Cardiac septum (tissue), 1 donor: ENCODE results near the gene ELF4. TPM values are rescaled to one million over a fixed set of nuclear protein-coding genes. Genes with fewer than 3 reads are reported as not detected.

Source experiments
- DNase-seq: peaks from one replicate; pipeline ENCODE4 v3.0.0-alpha.2; 2020; ENCODE audit warnings: low spot score
- intact Hi-C: fragments of 100-400 bp; cut with DNase I; formaldehyde crosslinking; loops from one replicate; pipeline ENCODE4 v1.14.0; 2022
- total RNA-seq: library from RNA; stranded (reverse); fragmentation: NEBNext Ultra II Directional; extraction: Animal tissue kit (Norgen Biotek cat#: 25700); gene quantifications from one replicate; pipeline ENCODE4 v1.2.1, GENCODE V29; 2021
- donor health status: DM: no; HTN: no; CAD: no.

The ELF4 gene
- total RNA-seq, 1 donor from 2014 or later, result 3.7 TPM

- DNase-seq, result no peak
- intact Hi-C loops, result no loop called here
Observed at GRCh38 chrX:130086447-130087206, 23.7 kb downstream of the ELF4 start.

DNA sequence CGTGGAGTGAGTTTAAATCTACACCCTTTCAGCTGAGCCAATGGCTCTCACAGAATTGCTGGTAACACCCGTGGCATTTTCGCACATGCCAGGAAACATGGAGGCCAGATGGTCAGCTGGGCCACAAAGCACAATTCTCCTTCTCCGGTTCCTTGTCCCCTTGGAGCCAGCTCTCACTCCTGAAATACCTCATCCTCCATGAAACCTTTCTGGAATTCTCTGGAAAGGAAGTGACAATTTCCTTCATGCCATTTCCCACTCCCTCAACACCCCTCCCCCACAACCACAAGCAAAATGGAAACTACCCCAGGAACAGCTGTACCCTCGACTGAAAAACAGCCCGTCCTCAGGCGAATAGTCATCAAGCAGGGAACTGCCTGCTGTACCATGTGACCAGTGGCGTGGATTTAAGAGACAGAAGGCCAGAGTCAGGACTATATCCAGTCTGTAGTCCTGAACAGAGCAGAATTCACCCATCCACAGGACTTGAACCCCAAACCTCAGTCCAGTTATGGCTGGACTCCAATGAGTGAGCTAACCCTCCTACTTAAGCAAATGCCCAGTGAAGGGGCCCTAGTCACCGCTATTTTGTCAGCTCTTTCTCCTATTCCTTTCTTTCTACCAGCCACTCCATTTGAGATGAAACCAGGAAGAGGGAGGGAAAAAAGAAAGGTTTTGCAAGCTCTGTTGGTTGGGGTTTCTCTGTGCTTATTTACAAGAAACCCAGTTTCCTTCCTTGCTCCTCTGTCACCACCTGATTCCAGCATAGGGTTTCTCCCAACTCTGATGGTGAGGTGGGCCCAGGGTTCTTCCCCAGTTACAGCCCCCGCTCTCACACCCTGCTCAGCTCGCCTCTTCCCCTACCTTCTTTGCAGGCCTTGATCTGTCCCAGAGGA is 24.5 kb downstream of the ELF4 start:
- intact Hi-C loops, result no loop called here
- no peak for DNase-seq

DNA sequence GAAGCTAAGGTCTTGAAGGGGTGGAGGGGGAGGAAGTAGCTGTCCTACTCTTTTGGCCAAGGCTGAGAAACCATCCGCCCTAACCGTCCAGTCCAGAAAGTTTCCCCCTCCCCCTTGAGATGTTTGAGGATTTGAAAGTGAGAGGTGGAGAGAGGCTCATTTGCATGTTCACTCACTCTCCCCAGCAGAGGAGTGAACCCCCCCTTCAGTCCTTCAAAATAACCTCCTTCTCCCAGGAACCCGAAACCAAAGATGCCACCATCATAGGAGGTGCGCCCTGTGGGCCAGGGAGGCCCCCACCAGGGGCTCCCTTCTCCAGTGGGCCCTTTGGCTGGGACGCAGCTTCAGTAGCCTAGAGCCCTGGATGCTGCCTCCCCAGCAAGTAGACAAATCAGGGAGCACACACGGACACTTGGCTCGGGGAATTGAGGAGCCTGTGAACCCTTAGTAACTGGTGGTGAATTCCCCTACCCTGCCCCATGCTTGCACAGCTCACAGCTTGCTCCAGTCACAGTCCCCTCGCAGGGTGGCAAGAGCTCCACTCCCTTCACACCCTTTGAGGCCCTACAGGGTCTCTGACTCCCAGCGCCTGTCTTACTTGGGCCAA is 25.6 kb downstream of the ELF4 start:
- no peak for DNase-seq
- intact Hi-C loops, result no loop called here

DNA sequence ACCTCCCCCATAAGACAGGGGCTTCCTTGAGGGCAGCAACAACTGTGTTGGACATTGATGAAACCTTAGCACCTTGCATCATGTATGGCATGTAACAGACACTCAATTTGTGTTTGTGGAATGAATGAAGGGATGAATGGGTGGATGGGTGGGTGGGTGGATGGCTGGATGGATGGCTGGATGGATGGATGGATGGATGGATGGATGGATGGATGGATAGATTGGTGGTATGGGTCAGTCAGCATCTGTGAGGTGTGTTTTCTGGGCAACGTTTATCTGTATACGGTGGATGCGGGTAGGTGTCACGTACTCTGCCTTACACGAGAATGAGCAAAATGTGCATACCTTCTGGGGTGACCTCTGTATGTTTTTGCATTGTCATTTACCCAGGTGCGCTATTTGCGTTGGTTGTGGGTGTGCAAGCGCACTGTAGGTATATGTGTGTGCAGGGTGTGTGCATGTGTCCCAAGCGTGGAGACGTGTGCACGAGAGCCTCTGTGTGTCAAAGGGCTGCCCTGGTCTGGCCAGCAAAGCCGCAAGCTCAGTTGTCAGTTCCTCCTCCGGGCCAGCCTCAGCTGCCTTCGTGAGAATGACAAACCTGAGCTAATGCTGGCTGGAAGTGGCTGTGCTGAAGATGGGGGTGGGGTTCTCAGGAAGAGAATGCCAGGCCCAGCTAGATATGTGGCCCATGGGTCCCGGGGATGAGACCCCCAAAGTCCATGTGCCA is 26.5 kb downstream of the ELF4 start:
- intact Hi-C loops, result no loop called here
- DNase-seq, result no peak

DNA sequence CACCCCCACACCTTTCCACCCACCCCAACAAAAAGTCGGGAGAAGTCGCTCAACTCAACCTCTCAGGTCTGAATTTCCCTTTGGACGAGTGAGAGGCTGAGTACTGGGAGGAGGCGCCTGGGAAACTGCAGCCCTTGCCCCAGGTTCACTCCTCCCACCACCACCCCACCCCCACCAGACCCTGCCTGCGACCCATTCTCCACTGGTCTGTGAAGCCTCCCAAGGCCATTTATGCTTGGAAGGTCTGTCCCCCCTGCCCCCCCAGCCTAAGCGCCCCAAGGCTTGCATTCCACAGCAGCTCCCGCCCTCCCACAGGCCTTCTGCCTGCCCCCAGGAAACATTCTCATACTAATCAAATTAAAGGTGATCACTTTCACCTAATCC is 27.2 kb downstream of the ELF4 start:
- no peak for DNase-seq
- intact Hi-C loops, result no loop called here

DNA sequence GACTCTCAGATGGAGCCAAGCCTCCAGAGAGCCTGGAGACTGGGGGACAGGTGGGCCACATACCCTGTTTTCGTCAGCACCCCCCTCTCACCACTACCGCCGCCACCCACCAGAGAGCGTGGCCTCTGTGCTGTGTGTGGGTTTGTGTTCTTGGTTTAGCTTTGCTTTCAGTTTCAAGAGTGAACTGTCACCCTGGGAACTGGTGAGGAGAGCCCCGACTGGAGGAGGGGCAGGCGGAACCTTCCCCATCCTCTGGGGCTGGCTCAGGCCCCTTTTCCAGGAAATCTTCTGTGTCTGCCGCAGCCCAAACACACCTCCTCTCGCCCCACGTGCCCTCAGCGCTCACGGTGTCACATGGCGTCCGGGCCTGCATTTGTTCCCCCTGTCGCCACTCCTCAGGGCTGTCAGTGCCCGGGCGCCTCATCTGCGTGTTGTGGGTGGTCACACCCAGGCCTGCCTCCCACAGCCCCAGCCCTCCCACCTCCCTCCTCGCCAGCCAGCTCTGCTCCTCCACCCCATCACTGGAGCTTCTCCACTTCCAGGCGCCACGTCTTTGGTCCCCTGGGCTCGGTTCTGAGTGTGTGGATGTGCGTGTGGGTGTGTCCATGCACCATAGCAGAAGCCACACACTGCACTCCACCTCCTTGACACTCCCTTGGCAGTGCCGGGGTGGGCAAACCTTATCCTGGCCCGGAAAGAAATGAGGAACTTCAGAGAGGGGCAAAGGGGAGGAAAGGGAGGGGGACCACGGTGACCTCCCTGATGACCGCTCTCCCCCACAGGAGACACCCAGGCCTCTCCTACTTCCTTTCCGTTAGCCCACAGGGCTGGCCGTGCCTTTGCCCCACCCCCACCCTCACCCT is 27.8 kb downstream of the ELF4 start:
- DNase-seq, result peak; percentile 84
- intact Hi-C loops, result no loop called here

DNA sequence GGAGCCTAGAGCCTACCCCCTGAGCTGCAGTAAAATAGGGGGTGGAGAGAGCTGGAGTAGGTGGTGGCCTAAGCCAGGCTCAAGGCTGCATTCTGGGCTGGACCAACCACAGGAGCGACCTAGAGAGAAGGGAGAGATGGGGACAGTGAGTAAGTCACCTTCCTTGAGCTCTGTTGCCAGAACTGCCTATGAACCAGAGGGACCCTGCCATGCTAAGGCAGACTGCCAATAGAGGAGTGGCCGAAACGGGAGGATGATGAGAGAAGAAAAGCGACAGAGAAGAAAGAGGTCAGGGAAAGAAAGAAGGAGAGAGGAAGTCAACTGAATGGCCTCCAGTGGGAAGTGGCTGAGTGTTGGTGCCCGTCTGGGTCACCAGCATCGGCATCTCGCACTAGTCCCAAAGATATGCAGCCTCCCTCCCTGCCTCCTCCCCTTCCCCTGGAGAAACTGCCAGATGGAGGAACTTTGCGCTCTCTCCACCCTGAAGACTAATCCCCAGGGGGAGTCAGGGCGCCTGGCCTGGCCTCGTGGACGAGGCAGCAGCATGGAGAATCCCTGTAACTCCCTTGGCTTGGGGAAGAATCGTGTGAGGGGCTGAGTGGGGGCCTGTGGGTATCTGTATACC is 28.8 kb downstream of the ELF4 start:
- no peak for DNase-seq
- intact Hi-C loops, result loop anchor here (1.0 kb wide), 1 partner anchor 40 kb away; no protein-coding TSS in a partner anchor

DNA sequence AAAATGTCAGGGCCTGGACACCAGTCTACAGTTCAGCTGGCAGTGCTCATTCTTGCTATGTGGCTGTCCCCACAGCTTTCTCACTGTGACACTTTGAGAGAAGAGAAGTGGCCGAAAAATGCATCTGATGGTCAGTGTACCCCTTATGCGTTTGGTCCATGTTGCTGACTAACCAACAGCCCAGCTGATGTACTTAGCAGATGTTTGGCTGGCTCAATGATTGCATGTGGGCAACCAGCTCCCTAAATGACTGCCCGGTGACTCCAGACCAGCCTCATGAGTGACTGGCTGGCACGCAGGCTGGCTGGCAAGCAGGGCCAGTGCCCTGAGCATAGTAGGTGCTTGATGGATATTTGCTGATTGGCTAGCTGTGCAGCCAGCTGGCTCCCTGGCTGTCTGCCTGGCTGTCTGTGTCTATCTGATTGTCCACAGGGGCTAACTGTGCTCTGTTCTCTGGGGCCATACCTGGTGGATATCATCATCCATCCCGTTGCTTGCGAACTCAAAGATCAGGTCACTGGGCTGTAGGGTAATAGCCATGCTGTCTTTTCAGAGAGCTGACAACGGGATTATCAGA is 29.4 kb downstream of the ELF4 start:
- intact Hi-C loops, result loop anchor here (1.0 kb wide), 2 partner anchors 40 to 111 kb away; no protein-coding TSS in a partner anchor
- DNase-seq, result no peak

GRCh38 chrX:130079824-130080406 is 30.4 kb downstream of the ELF4 start:
- DNase-seq, result no peak
- intact Hi-C loops, result loop anchor here (1.0 kb wide), 1 partner anchor 112 kb away; no protein-coding TSS in a partner anchor

DNA sequence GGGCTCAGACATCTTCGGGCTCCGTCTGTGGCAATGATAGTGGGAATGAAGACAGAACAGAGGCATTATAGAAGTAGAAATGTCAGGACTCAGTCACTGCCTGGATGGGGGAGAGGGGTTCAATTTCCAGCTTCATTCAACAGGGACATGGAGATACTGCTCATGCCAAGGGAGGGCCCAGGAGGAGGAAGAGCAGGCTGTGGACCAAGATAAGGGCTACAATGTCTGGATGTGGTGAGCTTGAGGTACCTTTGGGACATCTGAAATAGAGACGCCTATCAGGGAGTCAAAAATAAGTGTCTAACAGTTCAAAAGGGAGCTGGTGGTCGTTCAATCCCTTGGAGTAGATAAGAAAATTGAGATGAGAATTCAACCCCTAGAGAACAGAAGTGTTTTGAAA is 34.5 kb downstream of the ELF4 start:
- intact Hi-C loops, result no loop called here

GRCh38 chrX:130072345-130072740 is 38.0 kb downstream of the ELF4 start:
- intact Hi-C loops, result no loop called here
- DNase-seq, result no peak

More for the DNA sequence above, 34.5 kb downstream of the ELF4 start:
- DNase-seq, result no peak

DNA sequence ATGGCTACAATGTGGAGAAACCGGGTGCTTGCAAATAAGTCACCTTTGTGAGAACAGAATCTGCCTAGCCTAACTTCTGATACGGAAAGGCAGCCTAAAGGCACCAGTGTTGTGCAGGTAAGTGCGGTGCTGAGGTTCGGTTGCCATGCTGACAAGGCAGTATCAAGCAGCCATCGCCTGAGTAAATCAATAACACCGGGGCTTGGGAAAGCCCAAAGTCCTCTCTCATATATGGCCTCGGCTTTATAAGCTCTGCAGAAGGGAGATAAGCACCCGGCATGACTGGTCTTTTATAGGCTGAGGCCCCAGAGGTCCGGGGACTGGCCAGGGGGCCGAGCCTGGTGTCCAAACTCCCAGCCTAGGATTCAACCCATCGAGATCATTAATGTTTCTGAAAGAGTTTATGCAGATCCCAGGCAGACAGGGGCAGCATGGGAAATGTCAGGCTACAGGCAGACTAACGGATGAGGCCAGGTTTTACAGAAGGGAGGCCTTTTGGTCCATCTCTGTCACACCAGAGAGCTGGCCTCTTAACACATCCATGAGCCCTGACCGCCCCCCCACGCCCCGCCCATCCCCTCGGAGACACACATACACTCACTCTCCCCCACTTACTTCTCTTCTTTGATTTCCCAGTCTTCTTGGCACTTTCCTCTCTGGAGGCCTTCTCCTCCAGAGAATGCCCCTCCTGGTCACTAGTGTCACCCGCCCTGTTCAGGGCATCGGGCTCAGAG is 38.5 kb downstream of the ELF4 start:
- no peak for DNase-seq
- intact Hi-C loops, result no loop called here

- intact Hi-C loops, result no loop called here
Observed at GRCh38 chrX:130066975-130067615, 43.2 kb downstream of the ELF4 start.

GRCh38 chrX:130060122-130061069 is 49.9 kb downstream of the ELF4 start:
- intact Hi-C loops, result loop anchor here (2.0 to 5.0 kb wide), 2 partner anchors 134 to 458 kb away; no protein-coding TSS in a partner anchor
- peak; percentile 93 for DNase-seq

More at GRCh38 chrX:130066975-130067615, 43.2 kb downstream of the ELF4 start:
- no peak for DNase-seq

DNA sequence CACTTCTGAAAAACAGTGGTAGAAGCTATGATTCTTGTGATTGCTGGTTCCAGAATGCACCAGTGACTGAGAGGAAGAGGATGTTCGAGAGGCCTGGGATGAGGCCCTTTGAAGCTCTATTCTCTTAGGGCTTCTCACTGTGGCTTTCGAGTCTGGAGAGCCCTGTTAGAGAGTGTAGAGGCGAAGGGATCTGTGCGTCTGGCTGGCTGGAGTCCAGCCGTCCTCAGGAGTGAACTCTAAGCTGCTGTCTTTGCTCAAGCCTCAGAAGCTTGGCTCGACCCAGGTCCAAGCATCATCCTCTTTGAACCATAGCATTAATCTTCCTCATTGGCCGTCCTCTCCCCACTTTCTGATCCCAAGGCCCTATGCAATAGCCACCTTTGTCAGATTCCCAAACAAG is 51.6 kb downstream of the ELF4 start:
- DNase-seq, result no peak
- intact Hi-C loops, result no loop called here
